HL-60 (cell line): ENCODE data around the gene PHIP.

Experiments used
- CTCF ChIP-seq: IDR thresholded peaks from one replicate; pipeline ENCODE4 v1.5.1; 2011; ENCODE audit warnings: low read length, control low read depth, inconsistent platforms; ENCODE audit not compliant: insufficient read depth
- POLR2AphosphoS5 ChIP-seq: IDR thresholded peaks from 2 replicates; pipeline ENCODE4 v1.6.1; 2012; ENCODE audit warnings: low read depth
- SPI1 ChIP-seq: IDR thresholded peaks from 2 replicates; pipeline ENCODE4 v1.6.1; 2012; ENCODE audit warnings: low read depth, mild to moderate bottlenecking, borderline replicate concordance
- TF ChIP-seq, protein P1 (sequence below): IDR thresholded peaks from 2 replicates; pipeline ENCODE4 v1.6.1; 2012; ENCODE audit warnings: low read depth; ENCODE audit not compliant: insufficient replicate concordance

- TF ChIP-seq SPI1 (no peak), CTCF (no peak), POLR2AphosphoS5 (no peak)
- TF ChIP-seq, protein P1, sequence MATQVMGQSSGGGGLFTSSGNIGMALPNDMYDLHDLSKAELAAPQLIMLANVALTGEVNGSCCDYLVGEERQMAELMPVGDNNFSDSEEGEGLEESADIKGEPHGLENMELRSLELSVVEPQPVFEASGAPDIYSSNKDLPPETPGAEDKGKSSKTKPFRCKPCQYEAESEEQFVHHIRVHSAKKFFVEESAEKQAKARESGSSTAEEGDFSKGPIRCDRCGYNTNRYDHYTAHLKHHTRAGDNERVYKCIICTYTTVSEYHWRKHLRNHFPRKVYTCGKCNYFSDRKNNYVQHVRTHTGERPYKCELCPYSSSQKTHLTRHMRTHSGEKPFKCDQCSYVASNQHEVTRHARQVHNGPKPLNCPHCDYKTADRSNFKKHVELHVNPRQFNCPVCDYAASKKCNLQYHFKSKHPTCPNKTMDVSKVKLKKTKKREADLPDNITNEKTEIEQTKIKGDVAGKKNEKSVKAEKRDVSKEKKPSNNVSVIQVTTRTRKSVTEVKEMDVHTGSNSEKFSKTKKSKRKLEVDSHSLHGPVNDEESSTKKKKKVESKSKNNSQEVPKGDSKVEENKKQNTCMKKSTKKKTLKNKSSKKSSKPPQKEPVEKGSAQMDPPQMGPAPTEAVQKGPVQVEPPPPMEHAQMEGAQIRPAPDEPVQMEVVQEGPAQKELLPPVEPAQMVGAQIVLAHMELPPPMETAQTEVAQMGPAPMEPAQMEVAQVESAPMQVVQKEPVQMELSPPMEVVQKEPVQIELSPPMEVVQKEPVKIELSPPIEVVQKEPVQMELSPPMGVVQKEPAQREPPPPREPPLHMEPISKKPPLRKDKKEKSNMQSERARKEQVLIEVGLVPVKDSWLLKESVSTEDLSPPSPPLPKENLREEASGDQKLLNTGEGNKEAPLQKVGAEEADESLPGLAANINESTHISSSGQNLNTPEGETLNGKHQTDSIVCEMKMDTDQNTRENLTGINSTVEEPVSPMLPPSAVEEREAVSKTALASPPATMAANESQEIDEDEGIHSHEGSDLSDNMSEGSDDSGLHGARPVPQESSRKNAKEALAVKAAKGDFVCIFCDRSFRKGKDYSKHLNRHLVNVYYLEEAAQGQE = no peak
Measured at GRCh38 chr6:78910010-78910409, 168.0 kb downstream of the PHIP start.
